ENCODE results near the gene CENPL. TPM values are rescaled to one million over a fixed set of nuclear protein-coding genes. Genes with fewer than 3 reads are reported as not detected.

The CENPL gene
- total and polyA plus RNA-seq, 2 of the 8 experiments (the other 6 are each of a cell fraction or from before 2014, with no cell fraction given): 6.6 to 16.0 TPM

DNA sequence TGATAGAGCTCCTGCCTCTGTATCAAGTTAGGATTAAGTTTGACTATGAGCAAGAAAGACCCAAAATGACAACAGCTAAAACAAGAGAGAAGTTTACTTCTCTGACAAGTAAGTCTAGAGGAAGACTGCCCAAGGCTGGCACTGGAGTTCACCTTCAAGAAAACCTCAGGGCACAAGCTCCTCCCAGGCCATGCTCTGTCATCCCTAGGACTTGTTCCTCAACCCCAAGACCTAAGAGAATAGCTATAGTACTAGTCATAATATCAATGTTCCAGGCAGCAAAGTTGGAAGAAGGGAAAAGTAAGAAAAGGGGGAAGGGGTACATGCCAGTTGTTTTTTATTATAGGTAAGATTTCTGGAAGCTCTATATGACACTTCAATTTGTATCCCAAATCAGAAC is 26.6 kb downstream of the CENPL start (continued):
- TF ChIP-seq, protein P1, sequence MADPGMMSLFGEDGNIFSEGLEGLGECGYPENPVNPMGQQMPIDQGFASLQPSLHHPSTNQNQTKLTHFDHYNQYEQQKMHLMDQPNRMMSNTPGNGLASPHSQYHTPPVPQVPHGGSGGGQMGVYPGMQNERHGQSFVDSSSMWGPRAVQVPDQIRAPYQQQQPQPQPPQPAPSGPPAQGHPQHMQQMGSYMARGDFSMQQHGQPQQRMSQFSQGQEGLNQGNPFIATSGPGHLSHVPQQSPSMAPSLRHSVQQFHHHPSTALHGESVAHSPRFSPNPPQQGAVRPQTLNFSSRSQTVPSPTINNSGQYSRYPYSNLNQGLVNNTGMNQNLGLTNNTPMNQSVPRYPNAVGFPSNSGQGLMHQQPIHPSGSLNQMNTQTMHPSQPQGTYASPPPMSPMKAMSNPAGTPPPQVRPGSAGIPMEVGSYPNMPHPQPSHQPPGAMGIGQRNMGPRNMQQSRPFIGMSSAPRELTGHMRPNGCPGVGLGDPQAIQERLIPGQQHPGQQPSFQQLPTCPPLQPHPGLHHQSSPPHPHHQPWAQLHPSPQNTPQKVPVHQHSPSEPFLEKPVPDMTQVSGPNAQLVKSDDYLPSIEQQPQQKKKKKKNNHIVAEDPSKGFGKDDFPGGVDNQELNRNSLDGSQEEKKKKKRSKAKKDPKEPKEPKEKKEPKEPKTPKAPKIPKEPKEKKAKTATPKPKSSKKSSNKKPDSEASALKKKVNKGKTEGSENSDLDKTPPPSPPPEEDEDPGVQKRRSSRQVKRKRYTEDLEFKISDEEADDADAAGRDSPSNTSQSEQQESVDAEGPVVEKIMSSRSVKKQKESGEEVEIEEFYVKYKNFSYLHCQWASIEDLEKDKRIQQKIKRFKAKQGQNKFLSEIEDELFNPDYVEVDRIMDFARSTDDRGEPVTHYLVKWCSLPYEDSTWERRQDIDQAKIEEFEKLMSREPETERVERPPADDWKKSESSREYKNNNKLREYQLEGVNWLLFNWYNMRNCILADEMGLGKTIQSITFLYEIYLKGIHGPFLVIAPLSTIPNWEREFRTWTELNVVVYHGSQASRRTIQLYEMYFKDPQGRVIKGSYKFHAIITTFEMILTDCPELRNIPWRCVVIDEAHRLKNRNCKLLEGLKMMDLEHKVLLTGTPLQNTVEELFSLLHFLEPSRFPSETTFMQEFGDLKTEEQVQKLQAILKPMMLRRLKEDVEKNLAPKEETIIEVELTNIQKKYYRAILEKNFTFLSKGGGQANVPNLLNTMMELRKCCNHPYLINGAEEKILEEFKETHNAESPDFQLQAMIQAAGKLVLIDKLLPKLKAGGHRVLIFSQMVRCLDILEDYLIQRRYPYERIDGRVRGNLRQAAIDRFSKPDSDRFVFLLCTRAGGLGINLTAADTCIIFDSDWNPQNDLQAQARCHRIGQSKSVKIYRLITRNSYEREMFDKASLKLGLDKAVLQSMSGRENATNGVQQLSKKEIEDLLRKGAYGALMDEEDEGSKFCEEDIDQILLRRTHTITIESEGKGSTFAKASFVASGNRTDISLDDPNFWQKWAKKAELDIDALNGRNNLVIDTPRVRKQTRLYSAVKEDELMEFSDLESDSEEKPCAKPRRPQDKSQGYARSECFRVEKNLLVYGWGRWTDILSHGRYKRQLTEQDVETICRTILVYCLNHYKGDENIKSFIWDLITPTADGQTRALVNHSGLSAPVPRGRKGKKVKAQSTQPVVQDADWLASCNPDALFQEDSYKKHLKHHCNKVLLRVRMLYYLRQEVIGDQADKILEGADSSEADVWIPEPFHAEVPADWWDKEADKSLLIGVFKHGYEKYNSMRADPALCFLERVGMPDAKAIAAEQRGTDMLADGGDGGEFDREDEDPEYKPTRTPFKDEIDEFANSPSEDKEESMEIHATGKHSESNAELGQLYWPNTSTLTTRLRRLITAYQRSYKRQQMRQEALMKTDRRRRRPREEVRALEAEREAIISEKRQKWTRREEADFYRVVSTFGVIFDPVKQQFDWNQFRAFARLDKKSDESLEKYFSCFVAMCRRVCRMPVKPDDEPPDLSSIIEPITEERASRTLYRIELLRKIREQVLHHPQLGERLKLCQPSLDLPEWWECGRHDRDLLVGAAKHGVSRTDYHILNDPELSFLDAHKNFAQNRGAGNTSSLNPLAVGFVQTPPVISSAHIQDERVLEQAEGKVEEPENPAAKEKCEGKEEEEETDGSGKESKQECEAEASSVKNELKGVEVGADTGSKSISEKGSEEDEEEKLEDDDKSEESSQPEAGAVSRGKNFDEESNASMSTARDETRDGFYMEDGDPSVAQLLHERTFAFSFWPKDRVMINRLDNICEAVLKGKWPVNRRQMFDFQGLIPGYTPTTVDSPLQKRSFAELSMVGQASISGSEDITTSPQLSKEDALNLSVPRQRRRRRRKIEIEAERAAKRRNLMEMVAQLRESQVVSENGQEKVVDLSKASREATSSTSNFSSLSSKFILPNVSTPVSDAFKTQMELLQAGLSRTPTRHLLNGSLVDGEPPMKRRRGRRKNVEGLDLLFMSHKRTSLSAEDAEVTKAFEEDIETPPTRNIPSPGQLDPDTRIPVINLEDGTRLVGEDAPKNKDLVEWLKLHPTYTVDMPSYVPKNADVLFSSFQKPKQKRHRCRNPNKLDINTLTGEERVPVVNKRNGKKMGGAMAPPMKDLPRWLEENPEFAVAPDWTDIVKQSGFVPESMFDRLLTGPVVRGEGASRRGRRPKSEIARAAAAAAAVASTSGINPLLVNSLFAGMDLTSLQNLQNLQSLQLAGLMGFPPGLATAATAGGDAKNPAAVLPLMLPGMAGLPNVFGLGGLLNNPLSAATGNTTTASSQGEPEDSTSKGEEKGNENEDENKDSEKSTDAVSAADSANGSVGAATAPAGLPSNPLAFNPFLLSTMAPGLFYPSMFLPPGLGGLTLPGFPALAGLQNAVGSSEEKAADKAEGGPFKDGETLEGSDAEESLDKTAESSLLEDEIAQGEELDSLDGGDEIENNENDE (IDR thresholded peaks at IDR 0.05; ENCODE audit: insufficient replicate concordance, low read length): no peak
